NCI-H146 (cell line): ENCODE measurements around the gene AUTS2.

ENCODE experiments used
- DNase-seq: peaks from one replicate; lab custom pipeline; 2025; lab: John Stamatoyannopoulos, UW

AUTS2 gene

DNA sequence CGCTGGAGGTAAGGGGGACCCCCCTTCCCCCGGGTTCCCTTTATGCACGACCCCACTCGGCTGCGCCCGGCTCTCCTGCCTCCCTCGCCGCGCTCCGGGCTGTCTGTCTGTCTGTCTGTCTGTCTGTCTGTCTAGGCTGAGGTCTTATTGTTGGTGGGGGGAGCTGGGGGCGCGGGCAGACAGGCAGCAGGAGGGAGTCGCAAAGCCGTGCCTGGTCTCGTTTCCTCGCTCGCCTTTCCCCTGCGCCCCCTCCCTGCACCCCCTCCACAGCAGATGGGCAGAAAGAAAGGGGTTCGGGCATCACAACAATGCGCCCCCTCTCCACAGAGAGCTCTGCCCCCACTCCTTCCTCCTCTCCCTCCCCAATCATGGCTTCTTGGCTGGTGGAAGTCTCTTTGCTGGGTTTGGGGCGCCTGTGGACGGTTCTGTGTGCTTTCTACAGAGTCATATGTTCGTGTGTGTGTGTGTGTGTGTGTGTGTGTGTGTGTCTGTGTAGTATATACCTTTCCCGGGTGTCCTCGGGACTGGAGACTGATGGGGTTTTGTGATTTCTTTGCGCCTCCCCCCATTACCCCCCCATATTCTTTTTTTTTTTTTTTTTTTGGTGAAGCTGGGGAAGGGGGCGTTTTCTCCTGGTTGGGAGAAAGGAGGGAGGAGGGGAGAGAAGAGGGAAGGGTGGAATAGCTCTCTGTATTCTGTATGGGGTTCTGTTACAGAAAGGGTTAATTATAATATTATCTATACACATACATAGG is 1.9 kb downstream of the AUTS2 start:
- DNase-seq: peak; percentile 43

GRCh38 chr7:69600710-69601519 is 2.6 kb downstream of the AUTS2 start:
- no peak for DNase-seq

DNA sequence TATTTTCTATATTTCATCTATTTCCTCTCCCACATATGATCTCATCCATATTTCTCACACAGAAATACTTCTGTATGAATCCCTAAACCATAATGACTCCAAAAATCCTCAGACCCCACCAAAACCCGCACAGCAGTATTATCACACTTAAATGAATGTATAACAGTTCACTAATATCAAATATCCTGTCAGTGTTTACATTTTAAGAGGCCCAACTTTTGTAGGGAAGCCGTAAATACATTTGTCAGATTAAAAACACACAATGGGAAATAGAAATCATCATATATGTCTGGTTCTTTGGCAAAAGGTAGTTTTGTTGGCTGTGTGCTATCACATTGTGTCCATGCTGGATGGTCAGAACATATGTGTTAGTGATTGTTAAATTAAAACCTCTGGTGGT is 4.2 kb downstream of the AUTS2 start:
- no peak for DNase-seq

GRCh38 chr7:69603351-69603750 is 5.1 kb downstream of the AUTS2 start:
- no peak for DNase-seq

DNA sequence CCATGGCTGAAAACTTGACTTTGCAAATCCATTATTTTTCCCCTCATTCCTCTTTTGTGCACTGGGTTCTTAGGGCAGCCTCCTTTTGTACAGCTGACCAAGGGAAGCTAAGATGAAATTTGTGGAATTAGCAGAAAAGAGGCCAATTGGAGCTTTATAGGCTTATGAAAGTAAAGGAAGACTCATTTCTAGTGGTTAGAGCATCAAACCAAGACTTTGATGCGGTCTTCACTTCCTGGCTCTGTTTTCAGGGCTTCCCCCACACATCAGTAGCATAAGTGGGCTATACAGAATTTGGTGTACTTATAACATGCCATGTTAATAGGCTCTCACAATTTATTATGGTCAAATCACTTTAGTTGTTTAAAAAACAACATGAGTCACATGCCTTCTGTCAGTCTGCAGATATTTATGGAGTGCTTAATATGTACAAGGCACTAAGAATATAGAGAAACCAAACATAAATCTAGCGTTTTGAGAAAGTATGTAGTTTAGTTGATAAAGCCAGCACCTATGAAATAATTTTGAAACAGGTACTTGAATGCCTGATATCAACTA is 5.7 kb downstream of the AUTS2 start:
- no peak for DNase-seq

GRCh38 chr7:69605070-69605469 is 6.8 kb downstream of the AUTS2 start:
- no peak for DNase-seq

GRCh38 chr7:69605546-69605945 is 7.3 kb downstream of the AUTS2 start:
- DNase-seq: no peak

DNA sequence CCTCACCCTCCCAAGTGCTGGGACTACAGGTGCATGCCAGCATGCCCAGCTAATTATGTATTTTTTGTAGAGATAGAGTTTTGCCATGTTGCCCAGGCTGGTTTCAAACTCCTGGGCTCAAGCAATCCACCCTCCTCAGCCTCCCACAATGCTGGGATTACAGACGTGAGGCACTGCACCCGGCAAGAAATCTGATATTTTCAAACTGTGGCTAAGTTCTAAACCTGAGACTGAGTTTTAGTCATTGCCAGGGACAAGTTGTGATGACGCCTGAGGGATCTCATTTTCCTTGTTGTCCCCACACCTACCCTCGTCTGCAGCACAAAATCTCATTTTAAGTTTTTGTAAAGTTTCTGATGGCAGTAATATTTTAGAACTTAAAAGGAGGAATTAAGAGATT is 9.8 kb downstream of the AUTS2 start:
- DNase-seq: no peak

DNA sequence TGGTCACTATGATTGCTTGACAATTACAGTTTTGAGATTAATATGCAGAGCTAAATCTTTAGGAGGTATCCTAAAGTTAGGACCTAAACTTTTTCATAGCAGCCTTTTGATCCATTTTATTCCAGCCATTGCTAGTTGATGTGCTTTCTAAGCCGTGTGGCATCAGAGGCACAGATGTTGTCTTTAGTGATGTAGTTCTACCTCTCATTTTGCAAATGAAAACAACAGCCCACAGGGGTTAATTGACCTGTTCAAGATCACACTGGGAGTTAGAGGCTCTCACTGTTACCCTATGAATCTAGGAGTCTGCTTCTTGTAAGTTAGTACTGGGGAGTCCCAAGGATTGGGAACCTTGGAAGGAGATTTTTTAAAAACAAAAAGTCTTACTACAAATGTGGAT is 10.6 kb downstream of the AUTS2 start:
- DNase-seq: no peak

DNA sequence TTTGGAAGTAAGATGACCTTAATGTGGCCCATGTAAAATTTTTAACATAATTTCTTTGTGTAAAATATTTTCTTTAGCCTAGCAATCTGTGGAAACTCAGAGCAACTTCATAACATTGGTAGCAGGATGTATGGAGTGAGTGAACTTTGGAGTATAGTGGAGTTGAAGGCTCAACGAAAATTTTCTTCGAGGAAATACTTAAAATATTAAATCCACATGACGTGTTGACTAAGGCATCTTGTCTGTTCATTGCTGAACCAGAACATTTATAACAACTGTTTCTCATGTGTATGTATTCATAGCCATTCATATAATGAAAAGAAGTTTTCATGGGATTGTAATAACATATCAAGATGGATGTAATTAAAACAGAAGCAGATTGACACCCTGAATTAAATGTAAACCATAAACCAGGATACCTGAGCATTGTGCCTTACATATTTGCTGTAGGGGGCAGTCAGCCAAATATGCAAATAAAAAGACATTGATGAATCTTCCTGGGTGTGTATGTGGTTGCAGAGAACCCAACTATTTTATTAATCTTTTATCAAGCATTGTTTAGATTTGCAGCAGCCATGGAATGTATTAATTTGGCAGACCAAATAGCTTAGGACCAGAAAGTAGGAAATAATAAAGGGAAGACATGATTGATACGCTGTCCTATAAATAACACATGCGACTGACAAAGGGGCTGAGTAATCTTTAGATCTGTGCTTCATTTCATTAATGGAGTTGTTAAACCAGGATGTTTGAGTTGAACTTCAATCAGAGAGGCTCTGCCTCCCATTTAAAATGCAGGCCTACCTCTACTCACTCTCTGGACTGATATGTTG is 11.5 kb downstream of the AUTS2 start:
- no peak for DNase-seq

GRCh38 chr7:69610374-69611084 is 12.3 kb downstream of the AUTS2 start:
- DNase-seq: no peak

GRCh38 chr7:69612981-69613380 is 14.7 kb downstream of the AUTS2 start:
- no peak for DNase-seq

DNA sequence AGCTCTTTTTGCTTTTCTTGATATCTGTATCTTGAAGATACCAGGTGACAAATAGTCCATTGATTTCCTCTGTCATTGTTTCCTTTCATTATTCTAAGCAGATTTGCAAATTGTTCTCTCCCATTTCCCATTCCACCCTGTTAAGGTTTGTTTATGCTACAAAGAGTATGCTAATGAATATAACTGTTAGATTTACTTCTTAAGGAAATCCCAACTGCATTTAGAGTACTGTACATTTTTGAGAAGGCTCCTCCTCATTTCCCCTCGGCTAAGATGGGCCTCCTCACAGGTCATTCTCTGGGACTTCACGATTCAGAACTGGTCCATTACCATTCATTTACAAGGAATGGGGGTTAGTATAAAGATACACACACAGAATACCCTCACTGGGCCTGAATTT is 15.6 kb downstream of the AUTS2 start:
- no peak for DNase-seq

- DNase-seq: no peak
These were observed 17.4 kb downstream of the AUTS2 start for GRCh38 chr7:69615685-69616084.

- DNase-seq: no peak
These were observed 19.1 kb downstream of the AUTS2 start for GRCh38 chr7:69617364-69617763.

DNA sequence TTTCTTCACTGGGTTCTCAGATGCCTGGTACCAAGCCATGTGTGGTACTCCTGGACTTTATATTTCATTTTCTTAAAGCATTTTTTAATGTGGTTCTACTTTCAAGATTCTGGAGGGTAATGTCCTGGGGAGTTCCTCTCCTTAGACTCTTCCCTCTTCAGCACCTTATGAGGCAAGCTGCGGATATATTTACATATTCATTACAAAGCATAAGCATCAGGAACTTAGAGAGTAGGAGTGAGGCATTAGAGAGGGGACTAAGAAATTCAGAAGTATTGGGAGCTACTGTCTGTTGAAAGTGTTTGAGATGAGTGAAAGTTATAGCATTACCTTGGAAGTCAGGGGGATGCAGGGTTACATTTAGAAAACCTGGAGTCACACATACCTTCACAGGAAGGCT is 20.8 kb downstream of the AUTS2 start:
- DNase-seq: no peak

DNA sequence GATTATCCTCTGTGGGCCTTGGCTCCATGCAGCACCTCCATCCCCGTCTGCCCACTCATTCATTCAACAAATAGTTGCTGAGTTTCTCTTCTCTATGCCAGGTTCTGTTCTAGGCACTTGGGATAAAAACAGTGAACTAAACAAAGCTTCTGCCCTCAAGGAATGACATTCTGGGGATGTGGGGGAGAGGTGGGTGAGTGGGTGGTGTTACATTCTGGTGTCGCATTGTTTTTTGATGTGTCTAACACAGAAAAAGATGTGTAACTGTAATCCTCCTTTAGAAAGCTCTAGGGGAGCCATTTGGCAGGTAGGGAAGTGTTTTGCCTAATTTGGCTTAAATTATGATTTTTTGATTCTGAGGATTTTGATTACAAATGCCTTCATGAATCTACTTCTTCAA is 21.4 kb downstream of the AUTS2 start:
- DNase-seq: no peak

DNA sequence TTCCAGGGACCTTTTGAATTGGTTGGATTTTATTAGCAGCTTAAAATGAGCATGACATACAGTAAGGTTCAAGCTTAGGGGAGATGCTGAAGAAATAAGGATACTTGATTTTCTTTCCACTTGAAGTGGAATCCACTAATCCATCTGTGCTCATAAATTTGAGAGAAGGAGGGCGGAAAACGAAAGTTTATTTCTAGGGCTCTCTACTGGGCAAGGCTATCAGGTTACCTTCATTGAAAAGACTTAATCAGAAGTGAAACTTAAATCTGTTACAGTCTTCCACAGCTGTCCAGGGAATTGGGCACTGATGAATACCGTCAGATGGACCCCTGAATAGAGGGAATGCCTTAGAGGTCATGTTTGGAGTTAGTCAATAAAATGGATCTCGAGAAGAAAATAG is 21.8 kb downstream of the AUTS2 start:
- no peak for DNase-seq

GRCh38 chr7:69620650-69621049 is 22.4 kb downstream of the AUTS2 start:
- no peak for DNase-seq

- DNase-seq: no peak
These were observed 23.9 kb downstream of the AUTS2 start for GRCh38 chr7:69622014-69622835.

GRCh38 chr7:69622960-69623359 is 24.7 kb downstream of the AUTS2 start:
- DNase-seq: no peak
